Muscle layer of duodenum (tissue), 2 donors: ENCODE results near the gene GRK1.

Source experiments
- H3K27ac ChIP-seq: one replicate; pipeline ENCODE4 v1.7.0; 2013; ENCODE audit warnings: mild to moderate bottlenecking, low read length
- H3K27me3 ChIP-seq: one replicate; pipeline ENCODE4 v1.7.0; 2013; ENCODE audit warnings: low read depth, mild to moderate bottlenecking, control low read depth, low read length
- H3K36me3 ChIP-seq, 2 donors: one replicate each; pipeline ENCODE4 v1.7.0; 2013; ENCODE audit warnings: low read length in 2 of 2, control low read depth in 1 of 2, mild to moderate bottlenecking in 1 of 2; ENCODE audit not compliant: insufficient read depth in 2 of 2, control insufficient read depth in 1 of 2
- H3K4me1 ChIP-seq, 2 donors: one replicate each; pipeline ENCODE4 v1.7.0; 2013; ENCODE audit warnings: low read length in 2 of 2, mild to moderate bottlenecking in 2 of 2, control low read depth in 1 of 2, moderate library complexity in 1 of 2; ENCODE audit not compliant: insufficient read depth in 2 of 2, control insufficient read depth in 1 of 2
- H3K4me3 ChIP-seq, 2 donors: one replicate each; pipeline ENCODE4 v1.7.0; 2013; ENCODE audit warnings: low read length in 2 of 2, low read depth in 1 of 2, mild to moderate bottlenecking in 1 of 2
- H3K9me3 ChIP-seq, 2 donors: one replicate each; pipeline ENCODE4 v1.7.0; 2013; ENCODE audit warnings: low read length in 2 of 2, control low read depth in 1 of 2, mild to moderate bottlenecking in 1 of 2; ENCODE audit not compliant: control insufficient read depth in 1 of 2
- donor health status: healthy.

The GRK1 gene

DNA sequence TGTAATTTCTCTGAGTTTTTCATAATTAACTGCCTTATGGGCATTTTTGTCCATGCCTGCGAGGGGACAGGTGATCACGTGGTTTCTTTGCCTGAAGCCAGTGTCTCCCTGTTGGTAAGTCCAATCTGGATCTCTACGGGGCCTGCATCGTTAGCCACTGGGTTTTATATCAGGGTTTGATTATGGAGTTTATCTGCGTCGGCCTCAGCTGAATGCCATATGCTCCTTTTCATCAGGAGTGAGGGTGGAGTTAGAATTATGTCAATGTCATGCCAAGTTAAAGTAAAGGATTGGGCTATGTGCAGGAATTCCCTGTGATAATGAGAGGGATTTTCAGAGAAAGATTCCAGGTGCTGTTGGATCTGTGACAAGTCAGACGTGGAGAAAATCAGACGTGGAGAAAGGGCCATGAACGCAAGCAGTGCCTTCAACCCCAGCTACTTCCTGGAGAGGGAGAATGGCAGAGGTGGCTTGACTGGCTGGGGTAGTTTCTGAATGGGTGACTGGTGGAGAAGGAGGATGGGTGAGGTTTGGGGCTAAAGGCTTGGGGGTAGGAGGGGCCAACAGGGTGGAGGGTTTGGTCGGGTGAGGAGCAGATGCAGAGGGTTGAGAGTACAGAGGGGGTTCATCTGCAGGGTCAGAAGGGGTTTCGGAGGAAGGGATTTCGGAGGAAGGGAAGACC is 116.3 kb downstream of the GRK1 start:
- Histone ChIP-seq H3K4me1 (no peaks in the 10 kb centered on the region), H3K9me3 (no peaks in the 10 kb centered on the region), H3K27ac (no peak overlapping the region), H3K4me3 (no peak overlapping the region), H3K27me3 (no peaks in the 10 kb centered on the region), H3K36me3 (no peaks in the 10 kb centered on the region)

DNA sequence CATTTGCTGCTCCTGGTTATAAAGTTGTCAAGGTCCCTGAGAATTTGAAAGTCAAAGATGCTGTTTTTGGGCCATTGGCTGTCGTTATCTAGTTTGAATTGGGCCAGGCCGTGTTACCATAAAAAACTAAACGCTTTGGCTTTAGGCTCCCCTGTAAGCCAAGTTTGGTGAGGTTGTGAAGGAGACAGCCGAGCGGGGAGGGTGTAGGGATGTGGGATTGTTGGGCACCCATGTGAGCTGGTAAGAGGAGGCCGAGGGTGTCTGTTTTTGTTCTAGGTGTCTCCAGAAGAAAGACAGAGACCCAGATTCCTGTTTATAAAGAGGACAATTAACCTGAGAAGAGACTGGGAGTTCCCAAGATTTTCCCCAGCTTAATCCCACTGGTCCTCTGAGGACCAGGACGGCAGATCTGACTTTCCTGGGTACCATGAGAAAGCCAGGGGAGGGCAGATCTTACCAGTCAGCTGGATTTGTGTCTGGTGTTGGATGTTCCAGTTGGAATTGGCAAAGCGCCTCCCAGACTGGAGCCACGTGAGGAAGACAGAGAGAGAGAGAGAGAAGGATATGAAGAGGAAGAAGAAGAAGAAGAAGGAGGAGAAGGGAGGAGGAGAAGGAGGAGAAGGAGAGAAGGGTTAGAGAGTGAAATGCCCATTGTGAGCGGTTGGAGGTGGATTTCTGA is 117.1 kb downstream of the GRK1 start:
- Histone ChIP-seq H3K27ac (no peak overlapping the region), H3K4me3 (no peak overlapping the region), H3K4me1 (no peaks in the 10 kb centered on the region), H3K36me3 (no peaks in the 10 kb centered on the region), H3K27me3 (no peaks in the 10 kb centered on the region), H3K9me3 (no peaks in the 10 kb centered on the region)

DNA sequence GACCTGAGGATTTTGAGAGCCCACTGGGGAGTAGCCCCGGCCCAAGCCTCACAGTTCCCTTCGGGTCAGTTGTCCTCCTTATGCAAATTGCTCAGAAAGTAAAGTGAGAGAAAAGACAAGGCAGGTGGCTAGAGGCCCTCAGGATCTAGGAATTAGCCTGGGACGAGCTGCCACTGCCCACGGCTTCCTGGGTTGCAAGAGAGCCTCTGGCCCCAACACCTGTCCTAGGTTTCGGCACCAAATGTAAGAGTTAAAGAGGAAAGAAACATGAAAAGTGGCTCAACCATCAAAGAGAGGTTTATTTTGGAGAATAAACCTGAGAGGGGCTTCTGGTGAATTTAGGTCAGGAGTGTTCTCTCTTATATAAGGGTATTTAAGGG is 117.6 kb downstream of the GRK1 start:
- H3K36me3 ChIP-seq: no peaks in the 10 kb centered on the region
- no peak overlapping the region for H3K27ac ChIP-seq
- no peak overlapping the region for H3K4me3 ChIP-seq
- H3K27me3 ChIP-seq: no peaks in the 10 kb centered on the region
- H3K9me3 ChIP-seq: no peaks in the 10 kb centered on the region
- no peaks in the 10 kb centered on the region for H3K4me1 ChIP-seq

DNA sequence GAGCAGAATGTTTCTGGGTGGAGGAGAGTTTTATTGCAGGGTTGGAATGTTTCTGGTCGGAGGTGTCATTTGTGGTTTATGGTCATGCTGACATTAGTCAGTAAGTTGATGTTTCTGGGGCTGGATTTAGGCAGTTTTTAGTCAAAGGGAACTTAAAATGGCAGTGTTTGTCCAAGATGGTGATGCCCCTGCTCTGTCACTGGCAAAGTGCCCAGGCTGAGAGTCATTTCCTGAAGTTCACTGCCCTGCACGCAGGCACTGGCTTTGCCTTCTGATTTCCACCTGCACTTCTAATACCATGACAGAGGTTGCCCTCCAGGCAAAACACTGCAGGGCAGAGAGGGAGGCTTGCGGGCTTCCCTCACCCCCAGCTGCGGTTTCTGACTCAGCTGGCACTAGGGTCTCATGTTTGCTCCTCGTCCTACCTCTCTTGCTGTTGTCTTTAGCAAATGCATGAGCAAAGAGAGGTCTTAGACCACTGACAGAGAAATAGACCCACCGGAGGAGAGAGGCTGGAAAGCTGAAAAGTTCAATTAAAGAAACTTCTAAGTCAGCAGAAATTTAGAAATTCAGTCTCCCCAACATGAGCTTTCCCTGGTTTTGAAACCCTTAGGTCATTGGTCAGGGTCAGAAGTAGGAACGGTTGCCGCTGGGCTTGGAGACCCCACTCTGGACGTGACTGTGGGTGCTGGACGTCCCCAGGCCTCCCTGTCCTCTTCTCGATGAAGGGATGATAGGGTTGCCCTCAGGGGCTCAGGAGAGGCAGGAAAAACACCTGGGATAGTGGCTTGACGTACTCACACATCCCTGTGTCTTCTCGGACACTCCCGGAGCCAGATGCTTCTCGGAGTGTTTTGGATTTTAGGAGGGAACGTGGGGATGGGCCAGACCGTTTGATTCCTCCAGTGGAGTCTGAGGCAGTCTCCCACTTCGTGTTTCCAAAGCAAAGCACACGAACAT is 118.3 kb downstream of the GRK1 start:
- H3K27me3 ChIP-seq: no peaks in the 10 kb centered on the region

DNA sequence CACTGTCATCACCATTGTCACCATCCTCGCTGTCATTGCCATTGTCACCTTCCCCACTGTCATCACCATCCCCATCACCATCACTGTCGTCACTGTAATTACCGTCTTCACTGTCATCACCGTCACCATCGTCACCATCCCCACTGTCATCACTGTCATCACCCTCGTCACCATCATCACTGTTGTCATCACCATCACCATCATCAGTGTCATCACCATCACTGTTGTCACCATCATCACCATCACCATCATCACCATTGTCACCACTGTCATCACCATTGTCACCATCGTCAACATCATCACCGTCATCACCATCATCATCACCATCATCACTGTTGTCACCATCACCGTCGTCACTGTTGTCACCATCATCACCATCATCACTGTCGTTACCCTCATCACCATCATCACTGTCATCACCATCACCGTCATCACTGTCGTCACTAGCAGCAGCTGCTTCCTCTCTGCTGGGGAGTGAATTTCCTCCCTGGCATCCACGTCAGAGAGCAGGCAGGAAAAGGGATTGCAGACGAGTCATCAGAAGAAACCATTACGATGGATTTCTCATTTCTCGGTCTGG is 119.3 kb downstream of the GRK1 start:
- Histone ChIP-seq H3K27me3 (no peaks in the 10 kb centered on the region), H3K9me3 (no peaks in the 10 kb centered on the region), H3K27ac (no peak overlapping the region), H3K4me3 (no peak overlapping the region), H3K4me1 (no peaks in the 10 kb centered on the region), H3K36me3 (no peaks in the 10 kb centered on the region)

More for the DNA sequence above, 118.3 kb downstream of the GRK1 start:
- no peaks in the 10 kb centered on the region for H3K4me1 ChIP-seq
- H3K27ac ChIP-seq: no peak overlapping the region
- no peaks in the 10 kb centered on the region for H3K9me3 ChIP-seq
- no peak overlapping the region for H3K4me3 ChIP-seq
- no peaks in the 10 kb centered on the region for H3K36me3 ChIP-seq
